Measurements from ENCODE around the gene MYL6. TPM values are rescaled to one million over a fixed set of nuclear protein-coding genes. Genes with fewer than 3 reads are reported as not detected.

Gene MYL6
- total and polyA plus RNA-seq, 2 experiments from 2014 or later = 2,618 to 6,680 TPM

DNA sequence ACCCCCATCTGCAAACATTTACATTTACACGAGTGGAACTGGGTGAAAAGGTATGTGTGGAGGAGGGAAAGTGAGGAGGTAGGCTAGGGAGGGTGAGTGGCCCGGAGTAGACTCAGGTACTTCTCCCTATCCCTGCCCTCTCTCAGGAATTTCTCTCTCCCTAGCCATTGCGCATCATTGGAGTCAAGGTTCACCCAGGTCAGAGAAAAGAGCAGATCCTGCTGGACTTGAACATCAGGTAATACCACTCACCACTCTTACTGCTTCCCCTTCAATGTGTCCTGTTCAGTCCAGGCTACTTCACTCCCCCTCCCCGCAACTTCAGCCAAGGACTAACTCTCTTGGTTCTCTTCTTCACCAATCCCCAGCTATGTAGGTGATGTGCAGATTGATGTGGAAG is 27.3 kb upstream of the MYL6 start:
- H3K27ac ChIP-seq = no peak overlapping the region
- no peaks in the 10 kb centered on the region for H3K27me3 ChIP-seq
- peaks cover 22% of the 10 kb centered on the region for H3K4me1 ChIP-seq (ENCODE audit: low read depth)
- H3K36me3 ChIP-seq = peaks cover 20% of the 10 kb centered on the region
- no peak for DNase-seq (ENCODE audit: low read depth in 1 of 2, low spot score in 1 of 2)
- no peaks in the 10 kb centered on the region for H3K9me3 ChIP-seq (ENCODE audit: low read depth)
- no peak for TF ChIP-seq CTCF (IDR thresholded peaks at IDR 0.05; ENCODE audit: low read depth, low read length)
- H3K4me3 ChIP-seq = no peak overlapping the region

- Histone ChIP-seq H3K9me3 (ENCODE audit: low read depth) (no peaks in the 10 kb centered on the region), H3K27ac (no peak overlapping the region), H3K4me1 (ENCODE audit: low read depth) (peaks cover under 1% of the 10 kb centered on the region), H3K36me3 (peaks cover 45% of the 10 kb centered on the region), H3K4me3 (no peak overlapping the region), H3K27me3 (no peaks in the 10 kb centered on the region)
- DNase-seq (ENCODE audit: low read depth in 1 of 2, low spot score in 1 of 2) = no peak
- TF ChIP-seq CTCF (IDR thresholded peaks at IDR 0.05; ENCODE audit: low read depth, low read length) = no peak
These were observed 23.3 kb upstream of the MYL6 start for GRCh38 chr12:56134897-56135296.

- H3K27me3 ChIP-seq = no peaks in the 10 kb centered on the region
- TF ChIP-seq CTCF (IDR thresholded peaks at IDR 0.05; ENCODE audit: low read depth, low read length) = no peak
- no peaks in the 10 kb centered on the region for H3K9me3 ChIP-seq (ENCODE audit: low read depth)
- H3K4me1 ChIP-seq (ENCODE audit: low read depth) = no peaks in the 10 kb centered on the region
- DNase-seq (ENCODE audit: low read depth in 1 of 2, low spot score in 1 of 2) = no peak
- H3K36me3 ChIP-seq = peaks cover 41% of the 10 kb centered on the region
- H3K27ac ChIP-seq = no peak overlapping the region
- H3K4me3 ChIP-seq = no peak overlapping the region
These were observed 20.1 kb upstream of the MYL6 start for GRCh38 chr12:56137853-56138571.

DNA sequence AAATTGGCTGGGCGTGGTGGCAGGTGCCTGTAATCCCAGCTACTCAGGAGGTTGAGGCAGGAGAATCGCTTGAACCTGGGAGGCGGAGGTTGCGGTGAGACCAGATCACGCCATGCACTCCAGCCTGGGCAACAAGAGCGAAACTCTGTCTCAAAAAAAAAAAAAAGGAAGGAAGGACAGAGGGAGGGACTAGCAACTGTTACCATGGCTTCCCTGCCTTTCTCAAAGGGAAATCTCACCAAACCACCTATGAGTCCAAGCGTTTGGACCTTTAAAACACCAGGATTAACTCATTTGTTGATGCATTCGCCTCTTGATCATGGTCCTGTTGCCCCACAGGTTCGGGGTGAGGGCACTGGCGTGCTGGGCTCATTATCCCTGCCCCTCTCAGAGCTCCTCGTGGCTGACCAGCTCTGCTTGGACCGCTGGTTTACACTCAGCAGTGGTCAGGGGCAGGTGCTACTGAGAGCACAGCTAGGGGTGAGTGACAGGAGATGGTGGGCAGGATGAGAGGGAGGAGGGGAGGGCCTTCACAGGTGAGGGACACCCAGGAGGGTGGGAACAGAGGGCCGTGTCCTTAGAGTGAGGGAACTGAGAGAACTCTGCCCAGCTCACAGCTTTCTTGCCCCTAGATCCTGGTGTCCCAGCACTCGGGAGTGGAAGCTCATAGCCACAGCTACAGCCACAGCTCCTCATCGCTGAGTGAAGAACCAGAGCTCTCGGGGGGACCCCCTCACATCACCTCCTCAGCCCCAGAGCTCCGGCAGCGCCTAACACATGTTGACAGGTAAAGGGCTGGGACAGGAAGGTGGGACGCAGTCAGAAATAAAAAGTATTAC is 16.0 kb upstream of the MYL6 start:
- no peak overlapping the region for H3K27ac ChIP-seq
- H3K4me3 ChIP-seq = no peak overlapping the region
- H3K4me1 ChIP-seq (ENCODE audit: low read depth) = no peaks in the 10 kb centered on the region
- no peak for DNase-seq (ENCODE audit: low read depth in 1 of 2, low spot score in 1 of 2)
- no peaks in the 10 kb centered on the region for H3K27me3 ChIP-seq
- no peaks in the 10 kb centered on the region for H3K9me3 ChIP-seq (ENCODE audit: low read depth)
- peaks cover 43% of the 10 kb centered on the region for H3K36me3 ChIP-seq
- TF ChIP-seq CTCF (IDR thresholded peaks at IDR 0.05; ENCODE audit: low read depth, low read length) = no peak

DNA sequence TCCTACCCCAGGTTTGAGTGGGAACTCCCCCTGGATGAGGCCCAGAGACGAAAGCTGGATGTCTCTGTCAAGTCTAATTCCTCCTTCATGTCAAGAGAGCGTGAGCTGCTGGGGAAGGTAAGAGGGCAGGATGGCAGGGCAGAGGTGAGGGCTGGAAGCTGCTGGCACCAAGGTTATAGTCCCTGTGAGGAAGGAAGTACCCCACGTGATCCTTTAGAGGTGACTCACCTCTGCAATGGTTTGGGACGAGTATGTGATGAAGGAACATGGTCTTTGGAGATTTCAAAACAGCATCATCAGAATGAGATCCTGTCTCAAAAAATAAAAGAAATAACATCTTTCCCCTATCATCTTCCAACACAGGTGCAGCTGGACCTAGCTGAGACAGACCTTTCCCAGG is 14.9 kb upstream of the MYL6 start:
- peaks cover 33% of the 10 kb centered on the region for H3K36me3 ChIP-seq
- H3K4me1 ChIP-seq (ENCODE audit: low read depth) = no peaks in the 10 kb centered on the region
- H3K9me3 ChIP-seq (ENCODE audit: low read depth) = no peaks in the 10 kb centered on the region
- no peak overlapping the region for H3K27ac ChIP-seq
- DNase-seq (ENCODE audit: low read depth in 1 of 2, low spot score in 1 of 2) = no peak
- no peak overlapping the region for H3K4me3 ChIP-seq
- H3K27me3 ChIP-seq = no peaks in the 10 kb centered on the region
- no peak for TF ChIP-seq CTCF (IDR thresholded peaks at IDR 0.05; ENCODE audit: low read depth, low read length)
